IMR-90 (cell line): Measurements from ENCODE around the gene SLC38A3. TPM values are rescaled to one million over a fixed set of nuclear protein-coding genes. Genes with fewer than 3 reads are reported as not detected.

ENCODE experiments used
- ATAC-seq: fragments of 200-7000 bp; cut with Tn5 transposase; 2 replicates; pipeline ENCODE4 v1.9.1; 2020; ENCODE audit warnings: low read depth, mild to moderate bottlenecking, moderate library complexity
- BruUV-seq: library from RNA; stranded (reverse); fragments of 400-500 nt; replicated peaks from 2 replicates; lab custom pipeline; 2021; lab: Mats Ljungman, UMichigan
- CTCF ChIA-PET: fragments of 300-600 bp; formaldehyde crosslinking; extraction: SDS; loops from one replicate; lab custom pipeline; 2021; ENCODE audit warnings: antibody characterized with exemption; lab: Yijun Ruan, JAX
- POLR2A ChIA-PET: fragments of 300-600 bp; sonication (Branson Sonifier 250); formaldehyde crosslinking; loops from one replicate; lab custom pipeline; 2022; ENCODE audit warnings: antibody characterized with exemption; ENCODE audit not compliant: unreplicated experiment; lab: Charles Lee
- DNase-seq: peaks from one replicate; pipeline ENCODE4 v3.0.0; 2013
- H2AFZ ChIP-seq: replicated peaks from 2 replicates; pipeline ENCODE3; 2013; ENCODE audit warnings: low read length, mild to moderate bottlenecking; ENCODE audit not compliant: poor library complexity
- H2AK5ac ChIP-seq: 2 replicates; pipeline ENCODE4 v1.6.1; 2013; ENCODE audit warnings: low read depth, low read length, inconsistent platforms
- H2AK9ac ChIP-seq: replicated peaks from 2 replicates; pipeline ENCODE3; 2013; ENCODE audit warnings: mild to moderate bottlenecking, low read depth, low read length, moderate library complexity; ENCODE audit not compliant: poor library complexity
- H2BK120ac ChIP-seq: 2 replicates; pipeline ENCODE4 v1.6.1; 2013; ENCODE audit warnings: low read depth, low read length, inconsistent platforms
- H2BK15ac ChIP-seq: 3 replicates; pipeline ENCODE4 v1.6.1; 2013; ENCODE audit warnings: low read depth, low read length, inconsistent platforms
- H2BK20ac ChIP-seq: 2 replicates; pipeline ENCODE4 v1.6.1; 2013; ENCODE audit warnings: low read depth, mild to moderate bottlenecking, inconsistent platforms, low read length, moderate library complexity
- H2BK5ac ChIP-seq: 2 replicates; pipeline ENCODE4 v1.6.1; 2013; ENCODE audit warnings: mild to moderate bottlenecking, low read depth, low read length, inconsistent platforms; ENCODE audit not compliant: poor library complexity, severe bottlenecking
- H3K14ac ChIP-seq: replicated peaks from 2 replicates; pipeline ENCODE4 v1.6.1; 2013; ENCODE audit warnings: low read depth, low read length, inconsistent platforms
- H3K18ac ChIP-seq: 2 replicates; pipeline ENCODE4 v1.6.1; 2013; ENCODE audit warnings: low read depth, low read length, control low read depth
- H3K23ac ChIP-seq: 2 replicates; pipeline ENCODE4 v1.6.1; 2013; ENCODE audit warnings: low read depth, low read length, inconsistent platforms
- H3K27ac ChIP-seq: 2 replicates; pipeline ENCODE4 v1.5.1; 2013; ENCODE audit warnings: mild to moderate bottlenecking, control low read depth, low read length; ENCODE audit not compliant: insufficient read depth
- H3K27me3 ChIP-seq: 2 replicates; pipeline ENCODE4 v1.6.1; 2013; ENCODE audit warnings: low read length; ENCODE audit not compliant: control insufficient read depth, insufficient read depth
- H3K36me3 ChIP-seq: 2 replicates; pipeline ENCODE4 v1.6.1; 2013; ENCODE audit warnings: low read length, mixed read lengths; ENCODE audit not compliant: control insufficient read depth, insufficient read depth
- H3K4ac ChIP-seq: 2 replicates; pipeline ENCODE4 v1.6.1; 2013; ENCODE audit warnings: low read depth, low read length, inconsistent platforms
- H3K4me1 ChIP-seq: 2 replicates; pipeline ENCODE4 v1.6.1; 2013; ENCODE audit warnings: low read length, mixed read lengths; ENCODE audit not compliant: control insufficient read depth, insufficient read depth
- H3K4me2 ChIP-seq: 2 replicates; pipeline ENCODE4 v1.6.1; 2013; ENCODE audit warnings: low read depth, mild to moderate bottlenecking, control low read depth, low read length, moderate library complexity
- H3K4me3 ChIP-seq: 2 replicates; pipeline ENCODE4 v1.5.1; 2013; ENCODE audit warnings: low read depth, mild to moderate bottlenecking, control low read depth, low read length, moderate library complexity; ENCODE audit not compliant: insufficient read depth
- H3K56ac ChIP-seq: 2 replicates; pipeline ENCODE4 v1.6.1; 2013; ENCODE audit warnings: low read length, inconsistent platforms; ENCODE audit not compliant: insufficient read depth; ENCODE audit errors: extremely low read depth
- H3K79me1 ChIP-seq, 2 experiments: 2 replicates each; pipeline ENCODE4 v1.6.1; 2013; ENCODE audit warnings: low read length in 2 of 2, inconsistent platforms in 1 of 2, low read depth in 1 of 2
- H3K9ac ChIP-seq: 2 replicates; pipeline ENCODE4 v1.6.1; 2013; ENCODE audit warnings: low read depth, low read length, control low read depth
- H3K9me1 ChIP-seq: 2 replicates; pipeline ENCODE4 v1.6.1; 2013; ENCODE audit warnings: low read length, inconsistent platforms; ENCODE audit not compliant: insufficient read depth
- H3K9me3 ChIP-seq: 2 replicates; pipeline ENCODE4 v1.6.1; 2013; ENCODE audit warnings: low read length; ENCODE audit not compliant: control insufficient read depth, insufficient read depth
- H4K20me1 ChIP-seq: 2 replicates; pipeline ENCODE4 v1.6.1; 2013; ENCODE audit warnings: low read length, inconsistent platforms; ENCODE audit not compliant: insufficient read depth
- H4K5ac ChIP-seq: 2 replicates; pipeline ENCODE4 v1.6.1; 2013; ENCODE audit warnings: mild to moderate bottlenecking, low read depth, low read length, control low read depth
- H4K8ac ChIP-seq, 2 experiments: 2 replicates each; pipeline ENCODE4 v1.6.1; 2013; ENCODE audit warnings: low read depth in 2 of 2, low read length in 2 of 2, control low read depth in 1 of 2, inconsistent platforms in 1 of 2
- H4K91ac ChIP-seq: 2 replicates; pipeline ENCODE4 v1.6.1; 2013; ENCODE audit warnings: low read depth, low read length, inconsistent platforms; ENCODE audit not compliant: insufficient read depth
- BHLHE40 ChIP-seq: fragments of 150-350 bp; IDR thresholded peaks from 2 replicates; pipeline ENCODE4 v1.6.1; 2016; ENCODE audit warnings: mild to moderate bottlenecking, low read depth, low read length
- CEBPB ChIP-seq: IDR thresholded peaks from 2 replicates; pipeline ENCODE4 v1.6.1; 2012; ENCODE audit warnings: low read depth, low read length, improper control_type of control experiment
- CHD1 ChIP-seq: IDR thresholded peaks from 2 replicates; pipeline ENCODE4 v1.6.1; 2012; ENCODE audit warnings: low read depth, low read length, improper control_type of control experiment
- CTCF ChIP-seq: conservative IDR thresholded peaks from 2 replicates; pipeline ENCODE4 v1.5.1; 2012; ENCODE audit warnings: mild to moderate bottlenecking, low read depth, low read length, improper control_type of control experiment
- ELK1 ChIP-seq: fragments of 150-350 bp; IDR thresholded peaks from 2 replicates; pipeline ENCODE4 v1.6.1; 2016; ENCODE audit warnings: low read depth, mild to moderate bottlenecking, low read length, moderate library complexity, borderline replicate concordance
- FOS ChIP-seq: fragments of 150-350 bp; IDR thresholded peaks from 2 replicates; pipeline ENCODE4 v1.6.1; 2016; ENCODE audit warnings: low read depth, low read length
- MAFK ChIP-seq: IDR thresholded peaks from 2 replicates; pipeline ENCODE4 v1.6.1; 2012; ENCODE audit warnings: low read depth, low read length, improper control_type of control experiment
- MAZ ChIP-seq: IDR thresholded peaks from 2 replicates; pipeline ENCODE4 v1.6.1; 2012; ENCODE audit warnings: low read depth, mild to moderate bottlenecking, low read length, improper control_type of control experiment, moderate library complexity, borderline replicate concordance
- MXI1 ChIP-seq: IDR thresholded peaks from 2 replicates; pipeline ENCODE4 v1.6.1; 2012; ENCODE audit warnings: low read depth, mild to moderate bottlenecking, low read length, moderate library complexity, borderline replicate concordance
- NFE2L2 ChIP-seq: fragments of 150-350 bp; IDR thresholded peaks from 2 replicates; pipeline ENCODE4 v1.6.1; 2016; ENCODE audit warnings: low read depth, mild to moderate bottlenecking, low read length
- POLR2A ChIP-seq: IDR thresholded peaks from 2 replicates; pipeline ENCODE4 v1.6.1; 2012; ENCODE audit warnings: mild to moderate bottlenecking, low read depth, low read length
- RAD21 ChIP-seq: IDR thresholded peaks from 2 replicates; pipeline ENCODE4 v1.6.1; 2012; ENCODE audit warnings: low read length, improper control_type of control experiment
- RCOR1 ChIP-seq: IDR thresholded peaks from 2 replicates; pipeline ENCODE4 v1.6.1; 2012; ENCODE audit warnings: mild to moderate bottlenecking, low read length, improper control_type of control experiment; ENCODE audit not compliant: insufficient replicate concordance
- RFX5 ChIP-seq: IDR thresholded peaks from 2 replicates; pipeline ENCODE4 v1.8.0; 2012; ENCODE audit warnings: low read depth, mild to moderate bottlenecking, low read length, moderate library complexity
- SMC3 ChIP-seq: fragments of 150-350 bp; IDR thresholded peaks from 2 replicates; pipeline ENCODE4 v1.6.1; 2016; ENCODE audit warnings: low read depth, mild to moderate bottlenecking, antibody characterized with exemption, low read length, moderate library complexity
- WGBS, 2 experiments: methylation state at CpG; one replicate each; pipeline versions ENCODE4 v1.1.5 to v1.1.7; 2013; ENCODE audit warnings: missing lambda C conversion rate in 2 of 2; ENCODE audit not compliant: insufficient read length in 1 of 2; ENCODE audit errors: extremely low coverage in 2 of 2; 5-methylcytosine and 5-hydroxymethylcytosine counted together
- dilution Hi-C: fragments of 300-500 bp; cut with HindIII; formaldehyde crosslinking; loops from one replicate; pipeline ENCODE4 v1.14.3; 2018; ENCODE audit warnings: low sequenced_read_pairs; ENCODE audit not compliant: unreplicated experiment
- in situ Hi-C: fragments of 300-500 bp; cut with MboI; formaldehyde crosslinking; loops from 3 replicates; pipeline ENCODE4 v1.14.3; 2019; ENCODE audit warnings: low sequenced_read_pairs, inconsistent platforms, mixed read lengths
- intact Hi-C: fragments of 100-400 bp; cut with micrococcal nuclease; formaldehyde crosslinking; loops from 2 replicates; pipeline ENCODE4 v1.10.0; 2022
- polyA plus RNA-seq, 3 experiments: library from polyadenylated mRNA; depleted of rRNA; stranded (reverse); fragments of >200 nt; gene quantifications; 2 replicates each; pipeline ENCODE4 v1.2.3, GENCODE V29; 2012; ENCODE audit warnings: low replicate concordance in 1 of 3
- total RNA-seq: library from RNA; depleted of rRNA; stranded (reverse); fragments of >200 nt; gene quantifications from 2 replicates; pipeline ENCODE4 v1.2.3, GENCODE V29; 2012
- TF ChIP-seq, protein P1 (sequence below): fragments of 150-350 bp; IDR thresholded peaks from 2 replicates; pipeline ENCODE4 v1.6.1; 2017; ENCODE audit warnings: mild to moderate bottlenecking, antibody characterized with exemption, low read length, low read depth

SLC38A3 gene
- total and polyA plus RNA-seq, 2 of the 4 experiments (the other 2 are of a cell fraction), result 0.12 to 0.36 TPM

GRCh38 chr3:50212971-50213370, 7.9 kb downstream of the SLC38A3 start:
- Histone ChIP-seq H3K4me3 (no peak overlapping the region), H3K4me2 (no peak overlapping the region), H3K9me3 (no peaks in the 10 kb centered on the region), H2AK5ac (no peak overlapping the region), H4K91ac (no peak overlapping the region), H3K27ac (no peak overlapping the region), H4K8ac (no peak overlapping the region), H2BK15ac (no peak overlapping the region), H3K9ac (no peak overlapping the region), H3K56ac (no peak overlapping the region), H2AFZ (no peak overlapping the region), H3K27me3 (peaks cover 35% of the 10 kb centered on the region), H3K23ac (no peak overlapping the region), H3K4me1 (peaks cover 2% of the 10 kb centered on the region; the same call in 1 of the 2 replicates), H2BK5ac (no peak overlapping the region), H4K20me1 (no peaks in the 10 kb centered on the region), H2BK120ac (no peak overlapping the region), H3K18ac (no peak overlapping the region), H3K36me3 (no peaks in the 10 kb centered on the region), H3K79me1 (no peaks in the 10 kb centered on the region), H4K5ac (no peak overlapping the region), H3K4ac (no peak overlapping the region), H3K14ac (no peak overlapping the region), H2BK20ac (no peak overlapping the region), H3K9me1 (no peaks in the 10 kb centered on the region), H2AK9ac (no peak overlapping the region)
- in situ Hi-C loops (no loop called here), dilution Hi-C loops (no loop called here), intact Hi-C loops (no loop called here)
- DNase-seq, result no peak
- ATAC-seq, result no peak
- CTCF ChIA-PET, result interaction anchor here (1.0 to 1.3 kb wide), 2 partner anchors 13 to 18 kb away, joined by 3 to 5 read pairs; no protein-coding TSS in a partner anchor
- WGBS, 2 experiments, result no CpG with 5 or more reads among the region's 3 CpGs
- no TSS peak for BruUV-seq
- no peak for TF ChIP-seq BHLHE40
- TF ChIP-seq CTCF, result no peak
- no peak for TF ChIP-seq RAD21
- no peak for TF ChIP-seq NFE2L2
- no peak for TF ChIP-seq MAFK
- TF ChIP-seq RCOR1, result no peak
- no peak for TF ChIP-seq MAZ
- no peak for TF ChIP-seq CHD1
- TF ChIP-seq SMC3, result no peak
- TF ChIP-seq RFX5, result no peak
- TF ChIP-seq POLR2A, result no peak
- TF ChIP-seq CEBPB, result no peak
- TF ChIP-seq FOS, result no peak
- TF ChIP-seq, protein P1, sequence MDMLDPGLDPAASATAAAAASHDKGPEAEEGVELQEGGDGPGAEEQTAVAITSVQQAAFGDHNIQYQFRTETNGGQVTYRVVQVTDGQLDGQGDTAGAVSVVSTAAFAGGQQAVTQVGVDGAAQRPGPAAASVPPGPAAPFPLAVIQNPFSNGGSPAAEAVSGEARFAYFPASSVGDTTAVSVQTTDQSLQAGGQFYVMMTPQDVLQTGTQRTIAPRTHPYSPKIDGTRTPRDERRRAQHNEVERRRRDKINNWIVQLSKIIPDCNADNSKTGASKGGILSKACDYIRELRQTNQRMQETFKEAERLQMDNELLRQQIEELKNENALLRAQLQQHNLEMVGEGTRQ, result no peak
- TF ChIP-seq ELK1, result no peak
- TF ChIP-seq MXI1, result no peak
- POLR2A ChIA-PET, result no interaction called here
